GM18508 (cell line): ENCODE results near the gene CACNA1G.

Experiments
- ATAC-seq: cut with Tn5 transposase; IDR thresholded peaks from one replicate; pipeline ENCODE4 v1.9.1; 2021; ENCODE audit warnings: moderate number of reproducible peaks; ENCODE audit not compliant: insufficient read depth, unreplicated experiment

The CACNA1G gene

DNA sequence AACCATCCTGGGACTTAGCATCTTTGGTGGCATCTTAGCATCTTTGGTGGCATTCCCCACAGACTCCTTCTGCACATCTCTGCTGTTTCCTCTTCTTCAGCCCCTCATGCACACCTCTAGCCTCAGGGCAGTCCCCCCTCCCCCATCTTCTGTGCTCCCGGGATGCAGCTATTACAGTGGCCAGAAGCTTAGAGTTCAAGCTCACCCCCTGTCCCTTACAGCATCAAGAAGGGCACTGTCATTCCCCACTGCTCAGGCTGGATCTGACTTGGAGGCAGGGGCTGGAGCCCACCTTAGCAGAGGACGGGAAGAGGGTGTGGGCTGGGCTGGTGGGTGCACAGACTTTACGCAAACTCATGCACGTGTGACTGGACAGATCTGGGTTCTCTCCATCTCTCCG lies 27.3 kb upstream of the CACNA1G start:
- ATAC-seq: no peak

DNA sequence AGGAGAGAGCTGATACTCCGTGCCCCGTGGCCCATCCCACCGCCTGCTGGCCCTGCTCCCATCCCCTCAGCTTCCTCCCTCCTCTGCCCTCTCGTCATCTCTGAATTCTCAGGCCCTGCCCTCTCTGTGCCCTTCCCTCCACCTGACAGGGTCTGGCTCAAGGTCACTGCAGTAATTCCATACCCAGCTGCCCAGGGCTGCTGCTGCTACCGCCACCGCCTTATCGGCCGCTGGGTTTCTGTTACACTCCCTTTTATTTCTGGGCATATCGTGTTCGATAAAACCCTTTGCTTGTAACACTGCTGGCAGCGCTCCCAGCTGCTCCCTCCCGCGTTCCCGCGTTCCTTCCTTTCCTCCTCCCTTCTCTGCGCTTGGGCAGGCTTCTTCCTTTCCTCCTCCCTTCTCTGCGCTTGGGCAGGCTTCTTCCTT lies 26.8 kb upstream of the CACNA1G start:
- ATAC-seq: no peak

DNA sequence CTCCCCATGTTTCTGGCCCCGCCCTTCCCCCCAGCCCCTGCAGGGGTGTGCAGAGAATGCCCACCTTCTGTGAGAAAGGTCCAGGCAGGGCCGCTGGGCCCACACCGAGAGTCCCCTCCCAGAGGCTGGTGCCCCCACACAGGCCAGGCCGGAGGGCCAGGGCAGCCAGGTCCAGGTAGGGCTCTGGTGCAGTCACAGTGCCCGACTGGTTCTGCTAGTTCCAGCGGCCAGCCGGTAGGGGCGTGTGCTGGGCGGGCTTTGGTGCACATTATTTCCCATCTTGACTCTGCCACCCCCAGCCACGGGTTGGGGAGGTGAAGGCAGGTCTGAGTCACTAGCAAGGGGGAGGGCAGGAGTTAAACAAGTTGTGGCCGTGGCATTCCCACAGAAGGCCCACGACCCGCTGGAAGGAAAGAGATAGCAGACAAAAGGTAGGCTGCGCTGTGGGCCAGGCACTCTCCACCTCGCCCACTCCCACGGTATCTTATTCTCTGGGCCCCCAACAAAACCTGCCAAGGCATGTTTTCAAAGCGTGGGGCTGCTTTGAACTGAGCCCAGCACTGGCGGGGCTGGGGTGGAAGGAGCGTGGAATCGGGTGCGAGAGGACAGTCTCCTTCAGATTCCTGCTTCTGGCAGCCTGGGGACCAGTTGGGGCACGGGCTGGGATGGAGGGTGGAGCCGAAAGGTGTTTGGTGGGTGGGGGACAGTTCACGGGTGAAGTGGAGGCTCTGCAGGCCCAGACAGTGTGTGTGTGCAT lies 26.1 kb upstream of the CACNA1G start:
- ATAC-seq: no peak

DNA sequence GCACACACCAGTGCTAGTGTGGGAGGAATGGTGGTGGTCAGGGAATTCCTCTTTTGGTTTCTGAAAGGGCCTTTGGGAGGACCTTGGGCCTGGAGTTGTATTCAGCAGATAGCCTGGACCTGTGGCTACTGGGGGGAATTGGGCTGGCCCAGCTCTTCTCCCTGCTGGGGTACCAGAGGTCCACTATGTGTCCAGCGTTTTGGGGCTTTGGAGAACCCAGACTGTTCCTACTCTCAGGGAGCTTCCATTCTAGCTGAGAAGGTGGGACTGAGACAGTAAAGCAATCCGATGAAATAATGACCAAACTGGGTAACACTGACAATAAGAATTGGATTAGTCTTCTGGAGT lies 25.6 kb upstream of the CACNA1G start:
- no peak for ATAC-seq

DNA sequence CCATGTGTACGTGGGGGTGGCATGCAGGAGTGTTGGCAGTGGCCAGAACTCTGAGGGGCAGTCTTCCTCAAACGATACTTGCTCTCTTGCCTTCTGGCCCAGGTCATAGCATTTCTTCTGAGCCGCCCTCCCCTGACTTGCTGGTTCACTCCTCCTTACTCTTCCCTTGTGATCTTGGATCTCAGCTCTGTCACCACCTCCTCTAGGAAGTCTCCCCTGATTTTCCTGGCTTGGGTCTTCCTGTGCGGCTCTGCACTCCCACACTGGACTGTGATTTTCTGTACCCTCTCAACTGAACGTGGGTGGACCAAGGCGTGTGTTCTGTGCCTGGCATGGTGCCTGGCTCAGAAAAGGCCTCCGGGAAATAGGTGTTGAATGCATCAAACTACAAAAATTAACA lies 25.1 kb upstream of the CACNA1G start:
- ATAC-seq: no peak

DNA sequence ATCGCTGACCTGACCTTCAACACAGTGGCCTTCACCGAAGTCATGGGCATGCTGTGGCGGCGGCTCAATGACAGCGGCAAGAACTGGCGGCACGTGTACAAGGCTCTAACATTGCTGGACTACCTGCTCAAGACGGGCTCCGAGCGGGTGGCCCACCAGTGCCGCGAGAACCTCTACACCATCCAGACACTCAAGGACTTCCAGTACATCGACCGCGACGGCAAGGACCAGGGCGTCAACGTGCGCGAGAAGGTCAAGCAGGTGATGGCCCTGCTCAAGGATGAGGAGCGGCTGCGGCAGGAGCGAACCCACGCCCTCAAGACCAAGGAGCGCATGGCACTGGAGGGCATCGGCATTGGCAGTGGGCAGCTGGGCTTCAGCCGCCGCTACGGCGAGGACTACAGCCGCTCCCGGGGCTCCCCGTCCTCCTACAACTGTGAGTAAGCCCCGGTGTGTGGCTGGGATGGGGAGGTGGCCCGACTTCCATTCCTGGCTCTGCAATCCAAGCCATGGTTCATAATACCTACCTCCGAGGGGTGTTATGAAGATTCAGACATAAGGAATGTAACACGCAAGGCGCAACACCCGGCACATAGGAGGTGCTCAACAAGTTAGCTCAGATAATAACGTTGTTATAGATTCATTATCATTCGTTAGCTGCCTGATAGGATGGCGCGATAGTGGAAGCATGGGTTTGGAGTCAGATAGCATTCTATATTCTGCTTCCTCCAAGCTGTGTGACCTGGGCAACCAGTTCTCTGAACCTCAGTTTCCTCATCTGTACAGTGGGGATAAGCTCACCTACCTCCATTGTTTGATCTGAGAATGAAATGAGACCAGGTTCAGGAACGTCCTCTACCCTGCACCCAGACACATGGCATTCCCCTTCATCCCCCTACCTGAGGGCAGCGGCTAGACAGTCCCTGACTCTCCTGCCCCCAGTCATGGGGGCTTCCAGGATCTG lies 23.6 kb upstream of the CACNA1G start:
- no peak for ATAC-seq

DNA sequence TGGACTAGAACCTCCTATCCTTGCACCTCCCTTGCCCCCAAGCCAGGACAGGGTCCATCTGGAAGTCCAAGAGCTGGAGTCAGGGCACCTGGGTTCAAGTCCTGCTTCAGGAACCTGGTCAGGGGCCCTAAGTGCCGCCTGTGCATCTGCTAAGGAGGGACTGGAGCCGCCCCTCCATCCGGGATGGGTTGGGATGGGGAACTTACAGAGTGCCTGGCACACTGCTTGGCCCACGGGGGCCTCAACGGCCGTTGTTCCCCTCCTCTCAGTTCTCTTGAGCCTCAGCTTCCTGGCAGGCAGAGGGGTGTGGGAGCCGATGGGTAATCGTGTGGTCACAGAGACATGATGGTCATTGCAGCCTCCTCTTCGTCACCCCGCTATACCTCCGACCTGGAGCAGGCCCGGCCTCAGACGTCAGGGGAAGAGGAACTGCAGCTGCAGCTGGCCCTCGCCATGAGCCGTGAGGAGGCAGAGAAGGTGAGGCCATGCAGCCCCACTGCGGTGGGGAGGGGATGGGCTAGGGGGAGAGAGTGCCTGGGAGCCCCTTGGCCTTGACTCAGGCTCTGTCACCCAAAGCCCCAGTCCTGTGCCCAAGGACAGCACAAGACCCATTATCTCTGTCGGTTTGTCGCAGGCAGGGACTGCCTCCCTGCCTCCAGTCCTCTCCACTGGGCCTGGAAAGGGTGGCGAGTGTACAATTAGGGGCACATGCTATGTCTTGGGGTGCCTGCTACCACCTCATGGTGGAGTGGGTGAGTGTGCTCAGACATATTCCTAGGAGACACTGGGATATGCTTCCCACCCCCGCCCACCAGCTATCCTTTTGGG lies 22.6 kb upstream of the CACNA1G start:
- no peak for ATAC-seq

DNA sequence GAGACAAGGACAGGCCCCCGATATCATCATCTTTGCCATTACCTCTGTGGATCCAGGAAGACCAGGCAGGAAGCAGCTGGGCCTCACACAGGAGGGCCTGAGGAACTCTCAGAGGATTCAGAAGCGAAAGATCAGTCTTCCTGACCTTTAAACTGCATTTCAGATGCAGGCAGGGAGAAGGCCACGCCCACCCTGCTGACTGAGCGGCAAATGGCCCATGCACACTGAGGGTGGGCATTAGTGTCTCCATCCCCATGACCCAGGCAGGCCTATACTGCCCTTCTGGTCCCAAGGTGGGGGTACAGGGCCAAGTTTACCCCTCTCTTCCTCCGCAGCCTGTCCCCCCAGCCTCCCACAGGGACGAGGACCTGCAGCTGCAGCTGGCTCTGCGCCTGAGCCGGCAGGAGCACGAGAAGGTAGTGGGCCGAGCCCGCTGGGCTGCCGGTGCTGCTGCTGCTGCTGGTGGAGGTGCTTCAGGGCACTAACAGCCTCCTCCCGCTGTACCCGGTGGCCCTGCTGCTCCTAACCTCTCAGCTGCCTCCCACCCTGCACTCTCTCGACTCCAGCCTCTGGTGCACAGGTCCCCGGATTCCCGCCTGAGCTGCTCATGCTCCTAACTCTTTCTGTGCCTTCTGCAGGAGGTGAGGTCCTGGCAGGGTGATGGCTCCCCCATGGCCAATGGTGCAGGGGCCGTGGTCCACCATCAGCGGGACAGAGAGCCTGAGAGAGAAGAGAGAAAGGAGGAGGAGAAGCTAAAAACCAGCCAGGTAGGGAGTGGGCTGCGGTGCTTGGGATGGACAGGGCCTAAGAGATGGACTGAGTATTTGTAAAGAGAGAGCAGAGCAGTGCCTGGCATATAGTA lies 21.7 kb upstream of the CACNA1G start:
- no peak for ATAC-seq

DNA sequence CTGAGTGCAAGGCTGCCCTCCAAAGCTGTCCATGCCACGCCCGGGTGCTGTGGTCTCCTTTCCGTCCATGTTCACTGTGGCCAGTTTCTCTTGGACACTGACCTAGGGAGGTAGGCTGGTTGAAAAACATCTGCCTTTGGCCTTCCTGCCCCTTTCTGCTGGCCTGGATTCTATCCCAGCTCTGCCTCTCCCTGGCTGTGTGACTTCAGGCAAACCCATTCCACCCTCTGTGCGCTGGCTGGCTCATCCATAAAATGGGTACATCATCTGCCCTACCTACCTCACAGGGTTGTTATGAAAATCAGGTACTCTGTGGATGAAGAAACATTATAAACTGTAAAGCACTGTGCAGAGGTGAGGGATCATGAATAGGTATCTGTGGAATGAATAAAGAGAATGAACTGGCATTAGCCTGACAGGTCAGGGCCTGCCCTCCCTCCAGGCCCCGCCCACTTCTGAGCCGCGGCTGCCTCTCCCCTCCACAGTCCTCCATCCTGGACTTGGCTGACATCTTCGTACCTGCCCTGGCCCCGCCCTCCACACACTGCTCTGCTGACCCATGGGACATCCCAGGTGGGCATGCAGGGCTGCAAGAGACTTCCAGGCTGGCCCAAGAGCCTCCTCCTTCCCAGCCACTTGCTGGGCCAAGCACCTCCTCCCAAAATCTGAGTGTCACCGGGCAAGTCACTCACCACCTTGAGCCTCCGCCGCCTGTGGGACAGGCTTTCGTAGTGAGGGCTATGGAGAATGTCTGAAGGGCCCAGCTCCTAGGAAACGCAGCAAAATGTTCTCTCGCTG lies 20.6 kb upstream of the CACNA1G start:
- ATAC-seq: no peak

DNA sequence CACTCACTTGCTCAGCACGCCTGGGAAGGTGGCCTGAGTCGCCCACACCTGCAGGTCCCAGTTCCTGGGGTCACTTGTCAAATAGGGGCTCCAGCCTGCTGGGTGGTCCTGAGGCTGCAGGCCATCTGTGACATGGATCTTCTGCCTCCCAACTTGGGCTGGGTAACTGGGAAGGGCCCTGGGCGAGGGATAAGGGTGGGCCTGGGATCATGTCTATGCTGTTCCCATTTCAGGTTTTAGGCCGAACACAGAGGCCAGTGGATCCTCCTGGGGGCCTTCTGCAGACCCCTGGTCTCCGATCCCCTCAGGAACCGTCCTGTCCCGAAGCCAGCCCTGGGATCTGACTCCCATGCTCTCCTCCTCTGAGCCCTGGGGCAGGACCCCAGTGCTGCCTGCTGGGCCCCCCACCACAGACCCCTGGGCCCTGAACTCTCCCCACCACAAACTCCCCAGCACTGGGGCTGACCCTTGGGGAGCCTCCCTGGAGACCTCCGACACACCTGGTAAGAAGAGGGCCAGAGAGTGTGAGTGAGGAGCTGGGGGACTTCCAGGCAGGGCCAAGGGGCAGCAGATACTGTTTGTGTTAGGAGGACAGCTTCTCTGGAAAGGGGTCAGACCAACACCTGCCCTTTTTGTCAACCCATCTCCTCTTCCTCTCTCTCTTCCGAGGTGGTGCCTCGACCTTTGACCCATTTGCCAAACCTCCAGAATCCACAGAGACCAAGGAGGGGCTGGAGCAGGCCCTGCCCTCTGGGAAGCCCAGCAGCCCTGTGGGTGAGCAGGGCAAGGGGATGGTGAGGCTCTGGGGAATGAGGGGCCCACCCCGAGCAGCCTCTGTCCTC lies 19.7 kb upstream of the CACNA1G start:
- ATAC-seq: no peak

DNA sequence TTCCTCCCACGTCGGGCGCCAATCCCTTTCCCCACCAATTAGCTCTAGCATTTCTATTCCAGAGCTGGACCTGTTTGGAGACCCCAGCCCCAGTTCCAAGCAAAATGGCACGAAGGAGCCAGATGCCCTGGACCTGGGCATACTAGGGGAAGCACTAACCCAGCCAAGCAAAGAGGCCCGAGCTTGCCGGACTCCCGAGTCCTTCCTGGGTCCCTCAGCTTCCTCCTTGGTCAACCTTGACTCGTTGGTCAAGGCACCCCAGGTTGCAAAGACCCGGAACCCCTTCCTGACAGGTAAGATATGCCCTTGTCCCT lies 19.2 kb upstream of the CACNA1G start:
- ATAC-seq: no peak

DNA sequence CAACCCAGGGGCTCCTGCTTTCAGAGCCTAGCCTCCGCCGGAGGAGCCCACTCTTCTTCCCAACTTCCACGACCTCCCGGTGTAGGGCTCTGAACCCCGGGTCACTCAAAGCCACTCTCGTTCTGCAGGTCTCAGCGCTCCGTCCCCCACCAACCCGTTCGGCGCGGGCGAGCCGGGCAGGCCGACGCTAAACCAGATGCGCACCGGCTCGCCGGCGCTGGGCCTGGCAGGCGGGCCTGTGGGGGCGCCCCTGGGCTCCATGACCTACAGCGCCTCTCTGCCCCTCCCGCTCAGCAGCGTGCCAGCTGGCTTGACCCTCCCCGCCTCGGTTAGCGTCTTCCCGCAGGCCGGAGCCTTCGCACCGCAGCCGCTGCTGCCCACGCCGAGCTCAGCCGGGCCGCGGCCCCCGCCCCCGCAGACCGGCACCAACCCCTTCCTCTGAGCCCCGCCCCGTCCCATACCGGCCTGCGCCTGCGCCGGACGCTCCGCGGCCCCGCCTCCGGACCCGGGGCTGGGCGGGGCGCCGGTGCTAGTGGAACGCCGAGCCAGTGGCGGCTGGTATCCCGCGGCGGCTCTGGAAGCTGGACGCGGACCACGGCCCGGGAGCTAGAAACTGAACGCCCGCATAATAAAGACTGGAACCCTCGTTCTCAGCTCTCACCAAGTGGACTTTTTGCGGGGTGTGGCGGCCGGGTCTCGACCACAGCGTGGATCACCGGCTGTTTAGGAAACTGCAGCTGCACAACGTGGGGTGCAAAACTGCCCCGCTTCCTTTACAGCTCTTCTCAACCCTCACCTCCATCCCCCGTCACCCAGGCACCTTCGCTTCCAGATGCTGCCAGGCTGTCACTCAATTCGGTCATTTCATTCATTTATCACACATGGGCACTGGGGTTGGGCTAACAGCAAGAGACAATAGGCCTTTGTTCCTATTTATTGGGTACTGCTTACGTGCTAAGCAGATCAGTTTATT lies 18.5 kb upstream of the CACNA1G start:
- no peak for ATAC-seq

DNA sequence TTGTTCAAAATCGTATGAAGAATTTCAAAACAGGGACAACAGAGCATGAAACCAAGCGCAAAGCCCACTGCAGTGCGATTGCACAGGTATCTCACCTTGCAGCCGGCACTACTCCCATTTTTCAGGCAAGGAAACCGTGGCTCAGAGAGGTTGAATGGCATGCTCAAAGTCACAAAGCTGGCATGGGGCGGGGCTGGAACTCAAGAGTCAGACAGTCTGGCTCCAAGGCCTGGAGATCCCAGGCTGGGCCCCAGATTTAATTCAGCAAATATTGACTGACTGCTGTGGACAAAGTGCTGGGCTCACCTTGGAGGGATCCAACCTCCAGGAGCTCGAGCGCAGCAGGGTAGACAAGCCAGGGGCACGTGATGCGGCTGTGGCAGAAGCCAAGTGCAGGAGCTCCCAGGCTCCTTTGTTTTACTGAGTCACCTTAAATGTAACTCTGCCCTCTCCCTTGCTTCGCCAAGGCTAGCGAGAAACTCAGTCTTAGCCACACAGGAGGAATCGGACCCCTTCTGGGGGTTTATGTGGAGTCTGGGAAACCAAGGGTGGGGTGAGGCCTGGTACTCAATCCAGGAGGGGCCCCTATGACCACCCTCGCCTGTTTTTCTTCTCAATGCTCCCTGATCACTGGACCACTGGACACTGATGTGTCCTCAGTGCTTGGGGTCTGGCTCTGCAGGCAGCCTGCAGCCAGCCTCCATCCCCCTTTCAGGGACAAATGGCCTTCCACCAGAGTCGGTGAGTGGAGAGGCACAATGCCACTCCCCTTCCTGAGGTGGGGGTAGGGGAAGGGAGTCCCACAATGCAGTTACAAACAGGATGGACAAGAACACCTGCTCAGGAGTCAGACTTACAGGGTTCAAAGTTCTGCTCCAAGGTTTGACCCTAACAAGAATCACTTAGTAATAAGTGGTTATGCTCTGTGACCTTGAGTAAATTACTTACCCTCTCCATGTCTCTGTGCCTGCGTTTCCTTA lies 17.4 kb upstream of the CACNA1G start:
- ATAC-seq: no peak

DNA sequence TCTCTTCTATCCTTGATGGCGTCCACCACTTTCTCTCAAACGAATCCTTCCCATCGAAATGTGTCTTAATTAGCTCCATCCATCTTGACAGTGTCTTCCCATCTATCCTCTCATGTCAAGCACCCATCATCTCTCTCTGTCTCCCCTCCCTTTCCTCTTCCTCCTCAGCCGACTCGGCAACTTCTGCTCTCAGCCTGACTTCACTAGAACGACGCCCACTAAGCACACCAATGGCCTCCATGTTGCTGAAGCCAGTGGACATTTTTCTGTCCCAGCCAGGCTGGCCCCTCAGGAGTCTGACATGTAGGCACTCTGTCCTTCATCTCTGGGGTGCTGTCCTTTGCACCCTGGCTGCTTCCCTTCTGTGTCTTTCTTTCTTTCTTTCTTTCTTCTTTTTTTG lies 16.0 kb upstream of the CACNA1G start:
- no peak for ATAC-seq

DNA sequence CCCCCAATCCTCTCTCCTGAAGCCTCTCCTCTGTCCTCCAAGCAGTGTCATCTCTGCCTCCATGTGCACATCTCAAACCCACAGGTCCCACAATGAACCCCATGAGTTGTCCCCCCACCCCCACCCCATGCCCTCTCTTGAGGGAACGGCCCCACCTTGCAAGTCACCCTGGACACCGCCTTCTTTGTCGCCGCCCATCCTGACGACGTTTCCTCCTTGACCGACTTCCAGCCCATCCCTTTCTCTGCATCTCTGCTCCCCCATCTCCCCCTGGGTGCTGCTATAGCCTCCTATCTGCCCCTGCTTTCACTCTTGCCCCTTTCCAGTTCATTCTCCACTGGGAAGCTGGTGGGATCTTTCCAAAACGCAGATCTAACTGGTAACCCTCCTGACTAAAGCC lies 15.2 kb upstream of the CACNA1G start:
- no peak for ATAC-seq

DNA sequence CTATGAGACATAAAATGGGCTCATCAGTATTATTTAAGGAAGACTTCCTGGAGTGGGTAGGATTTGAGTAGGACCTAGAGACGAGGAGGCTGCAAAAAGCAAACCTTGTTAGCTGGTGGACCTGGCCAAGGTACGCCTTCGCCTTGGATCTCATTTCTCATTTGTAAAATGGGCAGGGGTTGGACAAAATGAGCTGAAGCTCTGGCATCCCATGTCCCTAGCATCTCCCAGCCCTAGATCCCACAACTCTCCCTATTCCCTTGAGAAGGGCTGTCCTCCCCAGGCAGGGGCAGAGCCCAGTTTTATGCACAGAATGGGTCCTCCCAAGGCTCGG lies 13.8 kb upstream of the CACNA1G start:
- ATAC-seq: no peak
